GM21723 (cell line): ENCODE data around the gene AP3B1.

Source experiments
- ATAC-seq: cut with Tn5 transposase; IDR thresholded peaks from one replicate; pipeline ENCODE4 v1.9.1; 2021; ENCODE audit warnings: mild to moderate bottlenecking, moderate library complexity; ENCODE audit not compliant: unreplicated experiment

AP3B1 gene

DNA sequence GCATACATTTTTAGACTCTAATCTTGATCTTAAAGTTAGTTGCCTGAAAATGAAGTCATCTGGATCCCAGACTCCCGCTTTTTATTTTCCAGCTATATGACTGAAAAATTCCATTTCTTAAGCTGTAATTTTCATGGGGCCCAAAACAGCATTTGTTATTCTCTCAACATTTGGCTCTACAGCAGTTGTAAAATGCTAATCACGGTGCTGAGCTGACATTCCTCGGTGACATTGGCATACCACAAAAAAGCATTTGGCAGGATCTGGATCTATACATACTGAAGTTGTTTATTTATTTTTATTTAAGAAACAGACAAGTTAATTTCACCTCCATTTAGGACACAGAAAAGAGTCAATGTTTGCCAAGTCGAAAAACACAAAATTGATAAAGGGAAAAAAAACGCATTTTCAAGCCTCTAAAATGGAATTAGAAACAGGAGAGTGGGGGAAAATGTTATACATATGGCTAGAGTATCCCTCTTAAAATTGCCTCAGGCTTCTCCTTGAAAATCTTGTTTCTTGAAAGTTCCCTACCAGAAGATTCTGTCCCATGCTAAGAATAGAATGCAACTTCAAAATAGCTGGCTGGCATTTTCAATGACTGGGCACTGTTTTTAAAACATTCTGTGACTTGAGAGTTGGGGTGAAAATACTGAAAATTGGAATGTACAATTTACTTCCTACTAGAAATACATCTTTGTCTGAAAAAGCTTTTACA is 310.9 kb downstream of the AP3B1 start:
- ATAC-seq, result no peak

DNA sequence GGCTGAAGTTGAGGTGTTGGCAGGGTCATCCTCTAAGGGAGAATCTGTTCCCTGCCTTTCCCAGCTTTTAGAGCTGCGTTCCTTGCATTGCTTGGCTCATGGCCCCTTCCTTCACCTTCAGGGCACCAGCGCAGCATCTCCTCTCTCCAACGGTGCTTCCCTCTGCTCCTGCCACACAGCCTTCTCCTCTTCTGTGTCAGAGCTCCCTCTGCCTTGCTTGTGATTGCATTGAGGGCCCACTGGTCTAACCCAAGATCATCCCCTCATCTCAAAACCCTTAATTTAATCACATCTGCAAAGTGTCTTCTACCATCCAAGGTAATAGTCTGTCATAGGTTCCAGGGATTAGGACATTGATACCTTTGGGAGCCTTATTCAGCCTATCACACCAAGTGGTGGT is 312.7 kb downstream of the AP3B1 start:
- ATAC-seq, result no peak

DNA sequence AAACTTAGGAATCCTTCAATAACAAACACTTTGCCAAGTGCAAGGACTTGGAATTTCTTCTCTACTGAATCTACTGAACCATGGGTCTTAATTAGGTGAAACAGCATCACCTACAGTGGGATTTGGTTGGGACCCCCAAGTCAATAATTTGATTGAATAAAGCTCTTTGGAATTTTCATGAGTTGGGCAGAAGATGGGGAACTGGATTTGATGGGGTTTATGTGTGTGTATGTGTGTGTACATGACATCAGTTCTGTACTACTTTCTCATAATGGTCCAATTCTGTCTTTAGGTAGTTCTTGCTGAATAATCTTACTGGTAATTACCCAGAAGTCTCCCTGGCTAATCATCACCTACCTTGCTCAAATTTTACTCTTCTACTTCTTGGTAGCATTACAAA is 319.9 kb downstream of the AP3B1 start:
- ATAC-seq, result no peak

DNA sequence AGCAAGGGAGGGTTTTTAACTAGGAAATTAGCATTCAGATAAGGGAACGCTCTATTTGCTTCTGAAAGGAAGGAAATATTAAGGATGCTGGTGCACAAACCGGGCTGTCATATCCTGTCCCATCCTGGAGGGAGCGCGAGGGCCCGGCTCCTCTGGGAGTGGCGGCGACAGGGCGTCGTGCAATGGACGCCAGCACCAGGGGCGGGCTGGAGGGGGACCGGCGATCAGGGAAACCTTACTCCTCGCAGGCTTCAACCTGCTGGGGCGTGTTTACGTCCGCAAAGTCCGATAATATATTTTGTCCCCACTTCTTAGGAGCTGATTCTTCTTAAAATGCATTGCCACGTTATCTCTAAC is 321.3 kb downstream of the AP3B1 start:
- ATAC-seq, result no peak

DNA sequence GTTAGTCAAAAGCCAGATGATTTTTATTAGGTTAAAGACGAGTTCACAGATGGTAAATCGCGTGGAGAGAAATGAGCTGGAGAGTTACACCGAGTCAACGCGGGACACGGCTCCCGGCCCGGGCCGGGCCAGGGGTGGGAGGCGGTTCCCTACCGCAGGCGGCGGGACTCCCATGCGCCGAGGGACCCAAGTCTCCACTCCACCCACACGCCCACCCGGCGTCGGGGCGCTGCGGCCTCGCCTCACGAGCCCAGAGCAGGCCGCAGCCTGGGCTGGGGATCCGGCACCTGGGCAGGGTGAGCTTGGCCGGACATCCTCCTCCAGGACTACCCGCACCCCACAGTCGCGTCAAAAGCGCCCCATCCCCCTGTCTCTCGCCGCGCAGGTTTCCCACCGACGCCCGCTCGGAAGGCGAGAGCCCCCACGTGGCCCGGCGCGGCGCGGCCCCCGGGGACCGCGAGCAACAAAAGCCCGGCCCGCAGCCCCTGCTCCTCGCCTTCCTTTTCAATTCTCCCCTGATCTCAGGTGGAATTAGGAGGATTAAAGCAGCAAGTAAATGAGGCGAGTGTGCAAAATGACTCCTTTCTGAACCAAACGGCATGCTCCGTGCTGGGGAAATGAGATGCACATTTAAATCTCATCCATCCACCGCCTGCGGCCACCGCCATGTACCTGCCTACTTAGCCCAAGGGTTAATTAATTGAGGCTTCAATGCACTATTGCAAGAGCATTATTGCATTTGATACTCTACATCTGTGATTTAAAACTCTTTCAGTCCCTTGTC is 321.8 kb downstream of the AP3B1 start:
- peak; percentile 72 for ATAC-seq

DNA sequence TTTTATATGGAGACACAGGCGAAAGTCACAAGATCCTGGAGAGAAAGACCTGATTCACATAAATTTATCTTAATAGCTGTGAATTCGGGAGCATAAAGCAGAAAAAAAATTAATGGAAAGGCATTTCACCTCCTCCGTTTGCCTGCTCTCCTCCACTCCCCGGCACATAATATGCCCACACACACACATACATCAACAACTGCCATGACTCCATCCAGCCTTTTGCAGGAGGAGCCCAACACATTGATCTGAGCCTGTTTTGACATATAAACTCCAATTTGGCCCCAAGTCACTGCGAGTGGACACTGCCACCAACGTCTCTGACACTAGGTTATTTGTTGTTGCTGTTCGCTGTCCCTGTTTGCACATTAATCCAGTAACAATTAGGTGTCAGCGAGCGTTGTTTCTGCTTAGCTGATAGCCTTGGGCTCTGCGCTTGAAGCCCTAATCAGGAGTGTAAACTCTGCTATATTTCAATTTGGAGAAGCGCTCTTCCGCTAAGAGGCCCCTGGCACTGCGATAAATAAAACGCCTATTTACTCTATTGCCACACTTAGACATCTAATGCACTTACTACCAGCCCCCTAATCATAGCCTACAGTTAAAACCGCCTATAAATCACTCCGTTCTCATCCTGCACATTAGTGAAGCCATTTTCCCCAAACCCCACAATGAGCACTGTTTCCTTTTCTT is 322.6 kb downstream of the AP3B1 start:
- no peak for ATAC-seq

DNA sequence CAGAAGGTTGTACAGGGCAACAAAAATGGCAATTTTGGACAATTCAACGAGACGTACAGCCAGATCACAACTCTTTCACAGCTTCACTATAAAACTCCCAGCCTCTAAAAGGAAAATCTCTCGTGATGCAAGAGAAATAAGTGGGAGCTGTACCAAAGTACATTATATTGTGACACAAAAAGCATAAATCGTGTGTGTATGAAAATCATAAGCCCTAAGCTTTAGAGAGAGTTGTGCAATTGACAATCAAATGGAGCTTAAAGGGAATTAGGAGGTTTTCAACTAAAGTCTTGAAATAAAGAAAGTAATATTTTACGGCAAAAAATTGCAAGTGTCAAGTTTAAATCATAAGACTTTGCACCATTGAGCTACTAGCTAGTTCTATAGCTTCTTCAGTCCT is 323.6 kb downstream of the AP3B1 start:
- ATAC-seq, result no peak

DNA sequence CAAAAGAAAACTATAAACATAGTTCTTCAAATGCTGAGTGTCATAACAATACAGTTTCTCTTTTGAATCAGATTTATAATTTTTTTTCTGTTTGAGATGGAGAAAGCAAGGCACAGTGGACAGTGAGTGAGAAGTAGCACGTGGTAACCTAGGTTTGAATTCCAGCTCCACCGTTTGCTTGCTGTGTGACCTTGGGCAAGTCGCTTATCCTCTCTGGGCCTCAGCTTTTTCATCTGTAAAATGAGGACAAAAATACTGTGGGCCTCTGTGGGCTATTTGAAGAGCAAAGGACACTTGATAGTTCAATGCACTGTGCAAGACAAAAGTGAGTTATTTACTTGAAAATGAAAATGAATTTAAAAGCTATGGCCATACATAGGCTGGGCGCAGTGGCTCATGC is 330.7 kb downstream of the AP3B1 start:
- ATAC-seq, result no peak

DNA sequence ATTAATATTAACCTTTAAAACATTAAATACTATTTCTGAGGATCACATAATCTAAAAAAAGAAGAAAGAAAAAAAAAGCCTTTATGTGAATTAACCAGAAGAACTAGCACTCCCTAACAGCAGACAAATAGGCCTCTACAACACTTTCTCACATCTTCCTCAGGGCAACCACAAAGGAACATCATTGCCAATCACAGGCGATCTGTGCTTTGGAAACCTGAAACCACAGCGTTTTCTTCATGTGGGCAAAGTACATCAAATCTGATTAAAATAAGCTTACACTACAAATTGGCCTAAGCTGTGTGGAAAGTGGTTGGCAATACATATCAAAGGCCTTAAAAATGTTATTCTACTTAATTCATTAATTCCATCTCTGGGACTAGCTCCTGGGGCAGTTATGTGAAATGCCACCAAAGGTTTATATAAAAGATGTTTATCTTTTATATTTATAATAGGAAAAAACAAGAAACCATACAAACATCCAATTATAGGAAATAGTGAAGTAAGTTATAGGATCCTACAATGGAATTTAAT is 333.6 kb downstream of the AP3B1 start:
- ATAC-seq, result no peak

DNA sequence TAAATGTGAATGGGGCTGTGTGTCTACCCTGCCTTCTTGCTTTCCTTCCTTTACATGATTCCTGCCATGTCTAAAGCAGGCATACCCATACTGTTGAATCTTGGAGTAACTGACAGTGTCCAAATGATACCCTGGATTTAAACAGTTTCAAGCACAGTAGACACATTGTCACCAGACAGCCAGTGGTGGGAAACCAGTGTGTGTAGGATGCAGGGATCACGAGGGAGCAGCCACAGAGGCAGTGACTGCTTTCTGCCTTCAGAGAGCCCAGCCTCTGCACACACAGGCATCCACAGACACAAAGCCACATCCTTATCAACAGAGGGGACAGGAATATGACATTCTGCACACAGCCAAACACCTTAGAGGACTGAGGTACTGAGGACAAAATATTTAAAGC is 334.2 kb downstream of the AP3B1 start:
- no peak for ATAC-seq

DNA sequence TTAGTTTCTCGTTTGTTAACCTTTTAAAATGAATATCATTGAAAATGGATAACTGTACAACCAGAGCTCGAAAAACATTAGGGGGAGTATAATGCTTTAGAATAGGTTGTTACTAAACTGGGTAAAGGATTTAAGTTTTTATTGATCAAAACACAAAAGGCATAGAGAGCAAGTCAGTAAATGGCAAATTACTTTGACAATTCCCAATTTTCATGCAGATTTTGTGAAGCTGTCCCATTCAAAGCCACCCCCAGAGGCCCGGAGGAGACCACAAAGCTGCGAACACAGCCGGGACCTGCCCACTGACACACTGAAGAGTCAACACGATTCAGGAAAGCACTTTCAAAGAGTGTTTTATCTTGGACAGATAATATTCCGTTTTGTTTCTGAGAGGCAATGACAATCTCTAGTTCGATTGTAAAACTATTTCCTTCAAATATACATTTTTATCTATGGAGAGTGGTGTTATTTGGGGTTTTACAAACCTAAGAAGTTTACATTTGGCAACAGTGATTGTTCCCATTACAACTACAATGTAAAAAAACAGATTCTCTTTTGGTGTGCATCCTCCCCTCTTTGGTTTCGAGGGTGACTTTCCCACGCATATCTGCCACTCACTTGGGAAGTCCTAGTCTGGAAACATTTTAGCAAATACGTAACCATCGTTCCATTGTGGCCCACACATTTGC is 335.7 kb downstream of the AP3B1 start:
- no peak for ATAC-seq

DNA sequence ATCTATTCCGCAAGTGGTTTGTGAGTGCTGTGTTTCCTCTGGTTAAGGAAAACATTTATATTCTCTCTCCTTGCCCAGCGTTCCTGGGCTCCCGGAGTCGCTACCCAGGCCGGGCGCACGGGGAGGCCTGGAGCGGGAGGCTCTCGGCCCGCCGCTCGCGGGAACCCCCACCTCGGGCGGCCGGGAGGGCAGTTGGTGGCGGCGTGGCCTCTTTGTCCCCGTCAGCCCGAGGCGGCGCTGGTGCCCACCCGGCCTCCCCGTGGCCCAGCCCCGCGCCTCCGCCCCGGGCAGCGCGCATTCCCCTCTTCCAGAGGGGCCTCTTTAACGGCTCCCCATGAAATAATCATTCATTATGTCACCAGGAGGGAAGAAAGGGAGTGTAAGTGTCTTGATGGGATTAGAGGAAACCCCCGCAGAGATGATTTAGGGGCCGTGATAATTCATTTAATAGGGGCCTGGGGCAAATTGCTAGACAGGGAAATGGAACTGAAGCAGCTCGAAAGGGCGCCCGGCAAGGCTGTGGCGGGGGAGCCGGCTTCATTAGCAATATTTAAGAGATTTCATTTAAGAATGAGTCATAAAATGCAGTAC is 336.5 kb downstream of the AP3B1 start:
- no peak for ATAC-seq

DNA sequence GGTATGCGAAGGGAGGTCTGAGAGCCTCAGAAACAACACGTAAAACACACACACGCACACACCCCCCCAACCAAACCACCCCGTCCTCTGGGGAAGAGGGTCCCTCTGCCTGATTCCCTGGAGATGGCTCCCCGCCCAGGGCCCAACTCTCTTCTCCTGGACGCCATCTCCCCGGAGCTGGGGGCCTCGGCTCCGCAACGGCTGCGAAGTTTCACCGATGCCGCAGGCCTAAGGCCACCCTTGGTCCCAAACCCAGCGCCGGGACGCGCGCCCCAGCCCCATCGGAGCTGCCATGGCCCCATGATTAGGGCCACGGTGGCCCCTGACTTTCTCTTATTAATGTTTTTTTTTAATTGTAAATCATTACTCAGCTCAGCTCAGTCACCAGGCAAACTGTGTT is 337.0 kb downstream of the AP3B1 start:
- ATAC-seq, result no peak

DNA sequence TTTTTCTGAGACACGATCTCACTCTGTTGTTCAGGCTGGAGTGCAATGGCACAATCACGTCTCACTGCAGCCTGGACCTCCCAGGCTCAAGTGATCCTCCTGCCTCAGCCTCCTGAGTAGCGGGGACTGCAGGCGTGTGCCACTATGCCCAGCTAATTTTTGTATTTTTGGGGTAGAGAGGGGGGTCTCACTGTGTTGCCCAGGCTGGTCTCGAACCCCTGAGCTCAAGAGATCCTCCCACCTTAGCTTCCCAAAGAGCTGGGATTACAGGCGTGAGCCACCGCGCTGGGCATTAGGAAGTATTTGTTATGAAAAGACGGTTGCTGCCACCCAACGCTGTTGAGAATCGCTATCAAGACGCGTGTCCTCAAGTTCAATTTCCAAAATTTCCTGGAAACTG is 337.4 kb downstream of the AP3B1 start:
- no peak for ATAC-seq

DNA sequence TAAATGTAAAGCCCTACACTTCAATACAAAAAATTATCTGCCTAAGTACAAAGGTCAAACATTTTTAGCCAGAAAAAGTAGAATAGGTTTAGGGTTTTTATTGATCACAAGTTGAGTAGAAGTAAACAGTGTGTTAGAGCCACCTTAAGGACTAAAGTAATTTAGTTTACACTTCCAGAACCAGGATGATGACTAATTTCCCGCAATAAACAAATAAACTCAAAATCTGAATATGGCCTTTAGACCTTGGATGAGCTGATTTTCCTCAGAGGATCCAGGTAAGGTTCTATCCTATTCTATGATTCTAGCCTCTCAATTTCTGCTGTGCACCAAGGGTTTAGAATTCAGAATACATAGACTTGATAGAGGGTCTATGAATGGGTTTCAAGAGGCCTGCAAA is 338.9 kb downstream of the AP3B1 start:
- ATAC-seq, result no peak

DNA sequence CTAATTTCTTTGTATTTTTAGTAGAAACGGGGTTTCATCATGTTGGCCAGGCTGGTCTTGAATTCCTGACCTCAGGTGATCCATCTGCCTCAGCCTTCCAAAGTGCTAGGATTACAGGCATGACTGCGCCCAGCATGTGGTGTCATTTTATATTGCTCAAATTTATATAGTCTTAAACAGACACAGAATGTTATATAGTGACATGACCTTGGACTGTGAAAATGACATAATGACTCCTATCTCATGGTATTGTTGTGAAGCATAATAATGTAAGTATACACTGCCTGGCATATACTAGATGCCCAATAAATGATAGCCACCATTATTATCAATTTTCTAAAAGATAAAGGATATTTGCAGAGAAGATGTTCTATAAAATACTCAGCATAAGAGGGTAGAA is 341.1 kb downstream of the AP3B1 start:
- ATAC-seq, result no peak

DNA sequence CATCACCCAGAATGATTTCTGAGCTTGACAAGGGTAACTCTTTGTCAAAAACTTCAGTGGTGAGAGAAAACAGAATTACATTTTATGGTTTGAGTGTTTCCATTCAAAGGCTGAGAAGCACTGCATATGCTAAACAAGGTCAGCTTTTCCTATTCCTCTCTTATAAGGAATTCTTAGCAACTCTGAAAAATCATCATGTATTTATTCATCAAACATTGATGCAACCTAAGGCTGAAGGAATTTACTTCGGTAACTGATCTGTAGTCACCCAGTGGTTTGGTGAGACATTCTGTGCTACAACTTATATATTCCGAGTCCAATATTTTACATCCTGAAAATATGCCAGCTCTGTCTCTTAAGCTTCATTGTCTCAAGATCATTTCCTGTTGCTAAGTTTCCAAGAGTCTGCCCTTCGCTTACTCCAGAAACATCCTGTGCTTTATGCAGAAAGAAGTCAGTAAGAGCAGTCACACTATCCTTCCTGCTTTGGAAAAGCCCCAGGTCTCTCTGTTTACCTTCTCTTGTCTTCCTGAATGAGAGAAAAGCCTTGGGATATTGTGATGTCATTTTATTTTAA is 341.8 kb downstream of the AP3B1 start:
- ATAC-seq, result no peak
